HL-60 (cell line): ENCODE results near the gene PIK3CD.

Experiments
- GABPA ChIP-seq: IDR thresholded peaks from 2 replicates; pipeline ENCODE4 v1.6.1; 2012; ENCODE audit warnings: low read depth
- POLR2AphosphoS5 ChIP-seq: IDR thresholded peaks from 2 replicates; pipeline ENCODE4 v1.6.1; 2012; ENCODE audit warnings: low read depth
- SPI1 ChIP-seq: IDR thresholded peaks from 2 replicates; pipeline ENCODE4 v1.6.1; 2012; ENCODE audit warnings: low read depth, mild to moderate bottlenecking, borderline replicate concordance
- TF ChIP-seq, protein P1 (sequence below): IDR thresholded peaks from one replicate; pipeline ENCODE4 v1.5.1; 2011; ENCODE audit warnings: low read length, control low read depth, inconsistent platforms; ENCODE audit not compliant: insufficient read depth

DNA sequence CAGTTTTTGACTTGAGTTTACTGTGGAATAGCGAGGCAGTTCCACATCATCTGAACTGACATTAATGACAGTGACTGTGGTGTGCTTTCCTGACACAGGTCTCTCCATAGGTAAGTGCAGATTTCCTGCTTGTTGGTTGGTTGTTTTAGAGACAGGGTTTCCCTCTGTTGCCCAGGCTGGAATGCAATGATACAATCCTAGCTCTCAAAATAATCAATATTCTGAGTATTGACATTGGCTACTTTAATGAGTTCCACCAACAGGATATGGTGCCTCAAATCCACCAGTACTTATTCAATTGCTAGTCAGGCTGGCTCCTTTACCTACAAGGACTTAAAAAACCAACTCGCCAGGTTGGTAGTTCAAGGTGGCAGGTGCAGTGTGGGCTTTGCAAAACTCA lies 108.4 kb downstream of the PIK3CD start:
- TF ChIP-seq, protein P1, sequence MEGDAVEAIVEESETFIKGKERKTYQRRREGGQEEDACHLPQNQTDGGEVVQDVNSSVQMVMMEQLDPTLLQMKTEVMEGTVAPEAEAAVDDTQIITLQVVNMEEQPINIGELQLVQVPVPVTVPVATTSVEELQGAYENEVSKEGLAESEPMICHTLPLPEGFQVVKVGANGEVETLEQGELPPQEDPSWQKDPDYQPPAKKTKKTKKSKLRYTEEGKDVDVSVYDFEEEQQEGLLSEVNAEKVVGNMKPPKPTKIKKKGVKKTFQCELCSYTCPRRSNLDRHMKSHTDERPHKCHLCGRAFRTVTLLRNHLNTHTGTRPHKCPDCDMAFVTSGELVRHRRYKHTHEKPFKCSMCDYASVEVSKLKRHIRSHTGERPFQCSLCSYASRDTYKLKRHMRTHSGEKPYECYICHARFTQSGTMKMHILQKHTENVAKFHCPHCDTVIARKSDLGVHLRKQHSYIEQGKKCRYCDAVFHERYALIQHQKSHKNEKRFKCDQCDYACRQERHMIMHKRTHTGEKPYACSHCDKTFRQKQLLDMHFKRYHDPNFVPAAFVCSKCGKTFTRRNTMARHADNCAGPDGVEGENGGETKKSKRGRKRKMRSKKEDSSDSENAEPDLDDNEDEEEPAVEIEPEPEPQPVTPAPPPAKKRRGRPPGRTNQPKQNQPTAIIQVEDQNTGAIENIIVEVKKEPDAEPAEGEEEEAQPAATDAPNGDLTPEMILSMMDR = no peak
- no peak for TF ChIP-seq SPI1
- TF ChIP-seq GABPA = no peak
- TF ChIP-seq POLR2AphosphoS5 = no peak
